Lung (tissue), 12 donors: ENCODE measurements around the gene FBRSL1. TPM values are rescaled to one million over a fixed set of nuclear protein-coding genes. Genes with fewer than 3 reads are reported as not detected.

Experiments
- ATAC-seq: fragments of 200-7000 bp; cut with Tn5 transposase; one replicate; pipeline ENCODE4 v1.9.1; 2020; ENCODE audit warnings: moderate number of reproducible peaks; ENCODE audit not compliant: insufficient read depth, low FRiP score
- DNase-seq, 3 donors: peaks; one replicate each; pipeline ENCODE4 v3.0.0-alpha.2; 2013 to 2017
- H3K27ac ChIP-seq, 2 donors: one replicate each; pipeline ENCODE4 v1.5.1; 2013; ENCODE audit warnings: mild to moderate bottlenecking in 2 of 2, moderate library complexity in 2 of 2, control low read depth in 1 of 2, inconsistent platforms in 1 of 2, low read depth in 1 of 2, low read length in 1 of 2
- H3K27me3 ChIP-seq, 3 donors: one replicate each; pipeline ENCODE4 v1.5.1; 2013; ENCODE audit warnings: low read length in 2 of 3; ENCODE audit not compliant: control insufficient read depth in 3 of 3, insufficient read depth in 3 of 3
- H3K36me3 ChIP-seq, 4 donors: one replicate each; pipeline ENCODE4 v1.5.1; 2013; ENCODE audit warnings: low read length in 4 of 4, mild to moderate bottlenecking in 1 of 4, moderate library complexity in 1 of 4; ENCODE audit not compliant: control insufficient read depth in 4 of 4, insufficient read depth in 4 of 4
- H3K4me1 ChIP-seq, 5 donors: one replicate each; pipeline ENCODE4 v1.5.1; 2013; ENCODE audit warnings: low read length in 5 of 5, mild to moderate bottlenecking in 2 of 5, moderate library complexity in 1 of 5; ENCODE audit not compliant: control insufficient read depth in 5 of 5, insufficient read depth in 5 of 5
- H3K4me3 ChIP-seq: one replicate; pipeline ENCODE4 v1.5.1; 2013; ENCODE audit warnings: mild to moderate bottlenecking, control low read depth, moderate library complexity
- H3K9ac ChIP-seq, 2 donors: one replicate each; pipeline ENCODE4 v1.5.1; 2013; ENCODE audit warnings: low read length in 2 of 2, control low read depth in 1 of 2; ENCODE audit not compliant: insufficient read depth in 1 of 2
- H3K9me3 ChIP-seq, 4 donors: one replicate each; pipeline ENCODE4 v1.5.1; 2013; ENCODE audit warnings: low read length in 3 of 4, mild to moderate bottlenecking in 1 of 4, moderate library complexity in 1 of 4; ENCODE audit not compliant: control insufficient read depth in 4 of 4, insufficient read depth in 3 of 4
- CTCF ChIP-seq: IDR thresholded peaks from 2 replicates; pipeline ENCODE4 v1.5.1; 2012; ENCODE audit warnings: mild to moderate bottlenecking; ENCODE audit errors: control extremely low read depth, extremely low read depth
- WGBS, 2 donors: extraction: QIAGEN DNeasy Blood & Tissue Kit; methylation state at CpG; one replicate each; pipeline ENCODE4 v1.1.7; 2013; 5-methylcytosine and 5-hydroxymethylcytosine counted together
- polyA plus RNA-seq, 2 donors: library from polyadenylated mRNA; stranded (reverse); fragments of 200-250 nt; gene quantifications; one replicate each; pipeline ENCODE4 v1.2.1, GENCODE V29; 2013
- total RNA-seq, 2 donors: library from RNA; depleted of rRNA in 1 of 2; stranded (reverse); fragments of >200 nt in 1 of 2; gene quantifications; one replicate each; pipeline ENCODE4 v1.2.1, GENCODE V29; 2014 to 2021
- donor health status: control.
- donor health status: control.
- donor health status: Bipolar disorder and iron deficiency.
- donor health status: healthy.
- donor health status: DM: yes; HTN: yes; CAD: no.

FBRSL1 gene
- total and polyA plus RNA-seq, 4 donors, result 10.6 to 56.9 (median 22.3) TPM

GRCh38 chr12:132454933-132455418 lies 35.0 kb upstream of the FBRSL1 start:
- H3K9me3 ChIP-seq, result peaks cover 0 to 9% (median 0%) of the 10 kb centered on the region in 4 donors
- H3K27me3 ChIP-seq, result no peaks in the 10 kb centered on the region
- no peaks in the 10 kb centered on the region for H3K36me3 ChIP-seq
- no peak overlapping the region for H3K9ac ChIP-seq
- ATAC-seq, result no peak
- H3K4me1 ChIP-seq, result peaks cover 0 to 57% (median 21%) of the 10 kb centered on the region in 5 donors
- WGBS, 2 donors, result 60 to 63% methylated on average over 10 of the region's 10 CpGs
- no peak for DNase-seq
- no peak overlapping the region for H3K4me3 ChIP-seq
- no peak overlapping the region for H3K27ac ChIP-seq
- TF ChIP-seq CTCF, result no peak

- TF ChIP-seq CTCF, result no peak
- no peak overlapping the region for H3K9ac ChIP-seq
- peaks cover 0 to 51% (median 18%) of the 10 kb centered on the region in 5 donors for H3K4me1 ChIP-seq
- no peaks in the 10 kb centered on the region for H3K36me3 ChIP-seq
- no peaks in the 10 kb centered on the region for H3K27me3 ChIP-seq
- H3K27ac ChIP-seq, result no peak overlapping the region
- H3K4me3 ChIP-seq, result no peak overlapping the region
- DNase-seq, result no peak
- WGBS, 2 donors, result 93 to 96% methylated on average over 15 of the region's 15 CpGs
- ATAC-seq, result no peak
- H3K9me3 ChIP-seq, result peaks cover 0 to 9% (median 0%) of the 10 kb centered on the region in 4 donors
These were observed 34.4 kb upstream of the FBRSL1 start for GRCh38 chr12:132455565-132455964.

GRCh38 chr12:132456186-132456943 lies 33.6 kb upstream of the FBRSL1 start:
- Histone ChIP-seq H3K4me1 (peaks cover 0 to 43% (median 18%) of the 10 kb centered on the region in 5 donors), H3K9me3 (peaks cover 0 to 9% (median 0%) of the 10 kb centered on the region in 4 donors), H3K9ac (no peak overlapping the region), H3K27ac (no peak overlapping the region), H3K27me3 (no peaks in the 10 kb centered on the region), H3K36me3 (no peaks in the 10 kb centered on the region), H3K4me3 (no peak overlapping the region)
- 87 to 90% methylated on average over 28 of the region's 28 CpGs for WGBS, 2 donors
- no peak for ATAC-seq
- TF ChIP-seq CTCF, result no peak
- DNase-seq, result no peak
